Measurements from ENCODE around the gene CCDC88C.
A peak's percentile ranks its signal among the peaks of the same experiment; 100 is the strongest.
"Not testable (repeated sequence)": the region's sequence is repeated elsewhere in the genome, so short reads cannot be mapped to it uniquely, and the experiment has no call there.

CCDC88C gene

DNA sequence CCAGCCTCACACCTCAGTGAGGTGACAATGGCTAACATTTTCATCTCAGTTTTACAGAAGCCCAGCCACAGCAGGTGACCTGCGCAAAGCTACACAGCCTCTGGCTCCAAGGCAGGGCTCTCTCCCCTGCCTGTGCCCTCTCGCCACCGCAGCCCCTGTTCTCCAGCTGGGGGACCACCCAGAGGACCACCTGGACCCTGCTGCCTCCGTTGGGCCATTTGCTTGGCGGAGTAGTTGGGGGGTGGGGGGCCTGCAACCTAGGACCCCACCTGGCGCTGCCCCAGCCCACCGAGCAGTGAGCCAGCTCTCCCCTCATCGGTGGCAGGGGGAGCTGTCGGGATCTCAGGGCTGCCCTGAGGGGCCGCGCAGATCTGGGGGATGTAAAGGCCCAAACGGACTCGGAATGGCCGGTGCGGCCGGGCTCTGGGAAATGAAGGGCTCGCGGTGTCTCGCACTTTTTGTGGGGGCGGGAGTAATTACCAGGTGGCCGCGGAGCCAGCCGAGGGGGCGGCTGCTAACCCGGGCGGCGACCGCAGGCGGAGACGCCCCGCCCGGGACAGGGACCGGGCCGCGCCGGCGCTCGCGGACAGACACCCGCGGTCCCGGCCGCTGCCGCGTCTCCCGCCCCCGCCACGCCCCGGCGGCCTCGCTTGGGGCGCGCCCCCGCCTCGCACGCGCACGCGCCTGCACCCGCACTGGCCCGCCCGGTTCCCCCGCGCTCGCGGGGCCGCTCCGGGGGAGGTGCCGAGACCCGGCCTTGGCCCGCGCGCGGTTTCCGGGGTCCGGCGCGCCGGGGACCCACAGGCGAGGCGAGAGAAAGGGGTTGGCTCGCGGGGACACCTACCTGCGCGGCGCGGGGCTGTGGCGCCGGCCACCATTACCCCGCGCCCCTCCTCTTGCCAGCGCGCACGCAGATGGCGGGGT is 164.5 kb downstream of the CCDC88C start:
- TF ChIP-seq, protein P1, sequence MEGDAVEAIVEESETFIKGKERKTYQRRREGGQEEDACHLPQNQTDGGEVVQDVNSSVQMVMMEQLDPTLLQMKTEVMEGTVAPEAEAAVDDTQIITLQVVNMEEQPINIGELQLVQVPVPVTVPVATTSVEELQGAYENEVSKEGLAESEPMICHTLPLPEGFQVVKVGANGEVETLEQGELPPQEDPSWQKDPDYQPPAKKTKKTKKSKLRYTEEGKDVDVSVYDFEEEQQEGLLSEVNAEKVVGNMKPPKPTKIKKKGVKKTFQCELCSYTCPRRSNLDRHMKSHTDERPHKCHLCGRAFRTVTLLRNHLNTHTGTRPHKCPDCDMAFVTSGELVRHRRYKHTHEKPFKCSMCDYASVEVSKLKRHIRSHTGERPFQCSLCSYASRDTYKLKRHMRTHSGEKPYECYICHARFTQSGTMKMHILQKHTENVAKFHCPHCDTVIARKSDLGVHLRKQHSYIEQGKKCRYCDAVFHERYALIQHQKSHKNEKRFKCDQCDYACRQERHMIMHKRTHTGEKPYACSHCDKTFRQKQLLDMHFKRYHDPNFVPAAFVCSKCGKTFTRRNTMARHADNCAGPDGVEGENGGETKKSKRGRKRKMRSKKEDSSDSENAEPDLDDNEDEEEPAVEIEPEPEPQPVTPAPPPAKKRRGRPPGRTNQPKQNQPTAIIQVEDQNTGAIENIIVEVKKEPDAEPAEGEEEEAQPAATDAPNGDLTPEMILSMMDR (conservative IDR thresholded peaks at IDR 0.05; ENCODE audit: low read depth, low read length) = peak; percentile 43
- DNase-seq (ENCODE audit: low read depth) = no peak
- H3K4me3 ChIP-seq (ENCODE audit: low read length) = peak overlapping the region; percentile 55

DNA sequence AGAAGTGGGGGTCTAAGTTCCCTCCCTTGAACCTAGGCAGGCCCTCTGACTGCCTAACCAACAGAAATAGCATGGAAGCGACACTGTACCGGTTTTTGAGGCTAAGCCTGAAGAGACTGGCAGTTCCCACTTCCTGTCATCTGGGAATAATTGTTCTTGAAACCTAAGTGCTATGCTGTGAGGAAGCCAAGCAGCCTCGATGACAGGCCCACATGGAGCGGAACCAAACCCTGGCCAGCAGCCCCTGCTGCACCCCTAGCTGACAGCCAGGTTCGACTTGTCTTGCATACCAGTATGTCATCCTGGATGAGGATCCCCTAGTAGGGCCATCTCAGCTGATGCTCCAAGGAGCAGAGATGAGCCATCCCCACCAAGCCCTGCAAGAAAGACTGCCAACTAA is 166.7 kb downstream of the CCDC88C start:
- no peak for DNase-seq (ENCODE audit: low read depth)
- TF ChIP-seq, protein P1 (conservative IDR thresholded peaks at IDR 0.05; ENCODE audit: low read depth, low read length) = no peak
- H3K4me3 ChIP-seq (ENCODE audit: low read length) = no peak overlapping the region

DNA sequence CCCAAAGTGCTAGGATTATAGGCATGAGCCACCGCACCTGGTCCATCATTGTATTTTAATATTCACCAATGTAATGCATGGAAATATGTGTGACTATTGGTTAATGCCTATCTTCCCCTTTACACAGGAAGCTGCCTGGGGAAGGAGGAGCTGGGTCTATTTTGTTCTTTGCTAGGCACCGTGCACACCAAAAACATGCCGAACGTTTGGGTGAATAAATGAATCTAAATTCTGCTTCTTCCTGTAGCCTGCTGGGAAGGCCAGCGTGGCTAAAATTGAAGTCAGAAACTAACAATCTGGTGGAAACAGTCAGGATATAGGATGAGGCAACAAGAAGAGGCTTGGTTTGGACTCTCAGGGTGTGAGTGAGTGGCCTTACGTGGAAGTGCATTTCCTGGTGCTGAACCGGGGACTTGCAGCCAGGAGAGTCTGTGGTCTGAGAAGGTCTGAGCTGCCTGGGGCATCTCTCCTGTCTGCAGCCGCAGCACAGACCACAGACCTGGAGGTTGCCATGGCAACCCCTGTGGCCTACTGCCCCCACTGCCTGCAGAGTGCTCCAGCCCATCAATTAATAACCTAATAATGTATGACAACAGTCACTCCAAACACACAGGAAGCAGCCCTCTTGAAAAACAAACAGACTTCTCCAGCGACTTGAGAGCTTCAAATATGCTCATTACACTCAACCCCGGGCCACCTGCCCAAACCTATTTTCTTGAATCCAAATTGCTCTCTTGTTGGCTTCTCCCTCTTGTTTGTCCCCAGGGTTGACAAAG is 167.6 kb downstream of the CCDC88C start:
- no peak for DNase-seq (ENCODE audit: low read depth)
- no peak overlapping the region for H3K4me3 ChIP-seq (ENCODE audit: low read length)
- TF ChIP-seq, protein P1 (conservative IDR thresholded peaks at IDR 0.05; ENCODE audit: low read depth, low read length) = no peak

DNA sequence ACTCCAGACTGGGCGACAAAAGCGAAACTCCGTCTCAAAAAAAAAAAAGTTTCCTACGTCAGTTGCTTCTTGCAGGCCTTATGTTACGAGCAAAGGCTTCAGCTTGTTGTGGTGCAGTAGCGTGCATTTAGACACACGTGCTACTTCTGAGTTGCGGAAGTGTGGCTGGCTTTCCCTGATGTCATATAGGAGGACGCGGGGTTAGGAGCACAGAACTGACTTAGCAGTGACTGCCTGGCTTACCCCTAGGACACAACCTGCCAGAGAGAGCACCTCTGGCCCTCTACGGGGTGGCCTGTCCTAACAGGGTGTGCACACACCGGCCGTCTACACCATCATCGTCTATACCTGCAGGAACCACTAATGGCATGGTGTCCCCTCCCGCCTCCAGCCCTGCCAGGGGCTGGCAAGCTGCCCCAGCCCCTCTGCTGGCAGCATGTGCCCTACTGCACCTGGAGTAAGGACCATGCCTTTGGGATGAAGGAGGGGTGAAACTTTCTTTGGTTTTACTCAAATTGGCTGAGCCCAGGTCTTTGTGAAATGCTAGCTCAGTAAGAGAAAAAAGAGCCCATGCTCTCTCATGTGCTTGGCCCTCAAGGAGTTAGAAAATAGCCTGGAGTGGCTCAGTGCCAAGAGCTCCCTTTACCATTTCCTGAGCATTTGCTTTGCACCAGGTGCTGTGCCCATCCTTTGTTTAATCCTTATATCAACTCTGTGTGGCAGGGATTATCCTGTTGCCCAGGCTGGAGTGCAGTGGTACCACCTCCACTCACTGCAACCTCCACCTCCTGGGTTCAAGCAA is 171.4 kb downstream of the CCDC88C start:
- TF ChIP-seq, protein P1 (conservative IDR thresholded peaks at IDR 0.05; ENCODE audit: low read depth, low read length) = no peak
- H3K4me3 ChIP-seq (ENCODE audit: low read length) = no peak overlapping the region
- no peak for DNase-seq (ENCODE audit: low read depth)

DNA sequence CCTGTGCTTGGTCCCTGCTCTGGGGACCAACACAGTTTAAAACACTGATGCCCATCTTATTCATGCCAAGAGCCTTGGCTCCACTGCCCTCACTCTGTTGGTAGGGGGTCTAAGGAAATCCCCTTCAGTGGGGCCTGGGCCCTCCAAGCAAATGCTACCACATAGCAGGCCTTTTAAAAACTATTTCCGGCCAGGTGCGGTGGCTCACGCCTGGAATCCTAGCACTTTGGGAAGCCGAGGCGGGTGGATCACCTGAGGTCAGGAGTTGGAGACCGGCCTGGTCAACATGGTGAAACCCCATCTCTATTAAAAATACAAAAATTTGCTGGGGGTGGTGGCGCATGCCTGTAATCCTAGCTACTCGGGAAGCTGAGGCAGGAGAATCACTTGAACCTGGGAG is 172.0 kb downstream of the CCDC88C start:
- DNase-seq (ENCODE audit: low read depth); H3K4me3 ChIP-seq (ENCODE audit: low read length): not testable (repeated sequence)

DNA sequence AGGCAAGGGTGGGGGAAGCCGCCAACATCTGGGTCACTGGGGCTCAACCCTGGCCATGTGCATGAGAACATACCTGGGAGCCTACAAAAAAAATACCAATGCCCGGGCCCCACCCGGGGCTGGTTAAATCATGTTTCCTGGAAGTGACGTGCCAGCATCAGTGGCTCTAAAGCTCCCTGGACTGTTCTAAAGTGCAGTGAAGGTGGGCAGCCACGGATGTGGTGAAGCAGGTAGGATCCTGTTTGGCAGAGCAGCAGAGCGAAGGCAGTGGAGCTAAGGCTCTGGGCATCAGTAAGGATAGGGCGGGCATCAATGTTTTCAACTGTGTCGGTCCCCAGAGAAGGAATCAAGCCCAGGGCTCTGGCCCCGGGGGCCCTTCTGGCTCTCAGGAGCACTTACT is 172.6 kb downstream of the CCDC88C start:
- TF ChIP-seq, protein P1 (conservative IDR thresholded peaks at IDR 0.05; ENCODE audit: low read depth, low read length) = no peak
- no peak overlapping the region for H3K4me3 ChIP-seq (ENCODE audit: low read length)
- no peak for DNase-seq (ENCODE audit: low read depth)

DNA sequence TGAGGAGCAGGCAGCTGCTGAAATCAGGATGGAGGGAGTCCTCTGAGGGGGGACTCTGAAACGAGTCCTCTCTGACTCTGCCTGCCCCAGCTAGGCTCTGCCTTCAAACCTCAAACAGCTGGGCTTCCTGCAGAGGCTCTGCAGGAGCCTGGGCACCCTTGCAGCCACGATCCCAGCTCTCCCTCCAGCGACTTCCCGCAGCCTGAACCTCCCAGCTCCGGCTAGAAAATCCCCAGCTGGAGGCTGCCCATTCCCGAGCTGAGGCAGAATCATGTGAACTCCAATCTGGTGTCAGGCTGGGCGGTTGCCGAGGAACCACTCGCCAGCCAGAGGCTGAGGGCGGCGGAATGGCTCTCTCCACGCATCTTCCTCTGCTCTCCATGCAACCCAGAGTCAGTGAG is 173.1 kb downstream of the CCDC88C start, which contains the start of gene GPR68:
Gene GPR68, minus strand, starts transcription at position 204 of the 401 bp plus-strand sequence. CDS start 9,654 bp downstream, outside the sequence.
- no peak within 1 kb of the TSS for H3K4me3 ChIP-seq (ENCODE audit: low read length)
- TF ChIP-seq, protein P1 (conservative IDR thresholded peaks at IDR 0.05; ENCODE audit: low read depth, low read length) = no peak
- peak; percentile 61 for DNase-seq (ENCODE audit: low read depth)
